ENCODE results near the gene ZFYVE28. TPM values are rescaled to one million over a fixed set of nuclear protein-coding genes. Genes with fewer than 3 reads are reported as not detected.

The ZFYVE28 gene
- total RNA-seq, 1 experiment from 2014 or later = 12.9 TPM

DNA sequence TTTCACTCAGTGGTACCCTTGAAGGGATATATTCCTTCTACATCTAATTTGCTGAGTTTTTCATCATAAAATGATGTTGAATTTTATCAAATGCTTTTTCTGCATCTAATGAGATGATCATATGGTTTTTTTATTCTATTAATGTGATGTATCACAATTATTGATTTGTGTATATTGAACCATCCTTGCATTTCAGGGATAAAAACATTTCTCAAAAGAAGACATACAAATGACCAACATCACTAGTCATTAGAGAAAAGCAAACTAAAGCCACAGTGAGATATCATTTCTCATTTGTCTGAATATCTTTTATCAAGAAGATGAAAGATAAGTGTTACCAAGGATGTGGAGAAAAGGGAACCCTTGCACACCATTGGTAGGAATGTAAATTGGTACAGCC is 90.9 kb downstream of the ZFYVE28 start:
- no peak overlapping the region for H2AFZ ChIP-seq
- no peak overlapping the region for H3K27ac ChIP-seq
- H3K27me3 ChIP-seq (ENCODE audit: insufficient read depth, low read depth) = no peaks in the 10 kb centered on the region
- intact Hi-C loops (cut with micrococcal nuclease; ENCODE audit: unreplicated experiment) = no loop called here
- H3K4me3 ChIP-seq = no peak overlapping the region
- ChIA-PET POLR2A (ENCODE audit: unreplicated experiment) (no interaction called here), CTCF (no interaction called here)
- peaks cover 11% of the 10 kb centered on the region for H3K4me1 ChIP-seq (replicated peaks; ENCODE audit: insufficient read depth)
- no peaks in the 10 kb centered on the region for H3K36me3 ChIP-seq (ENCODE audit: low read depth)
- H3K9me2 ChIP-seq (ENCODE audit: insufficient read depth) = no peaks in the 10 kb centered on the region
- no peaks in the 10 kb centered on the region; the same call in 1 of the 2 replicates for H3F3A ChIP-seq (ENCODE audit: insufficient read depth, low read depth)
- no peaks in the 10 kb centered on the region for H4K20me1 ChIP-seq (ENCODE audit: insufficient read depth)
- no peaks in the 10 kb centered on the region for H3K79me2 ChIP-seq (ENCODE audit: low read depth)
- DNase-seq = no peak
- BruUV-seq (replicated peaks) = no TSS peak
- TF ChIP-seq, protein P1, sequence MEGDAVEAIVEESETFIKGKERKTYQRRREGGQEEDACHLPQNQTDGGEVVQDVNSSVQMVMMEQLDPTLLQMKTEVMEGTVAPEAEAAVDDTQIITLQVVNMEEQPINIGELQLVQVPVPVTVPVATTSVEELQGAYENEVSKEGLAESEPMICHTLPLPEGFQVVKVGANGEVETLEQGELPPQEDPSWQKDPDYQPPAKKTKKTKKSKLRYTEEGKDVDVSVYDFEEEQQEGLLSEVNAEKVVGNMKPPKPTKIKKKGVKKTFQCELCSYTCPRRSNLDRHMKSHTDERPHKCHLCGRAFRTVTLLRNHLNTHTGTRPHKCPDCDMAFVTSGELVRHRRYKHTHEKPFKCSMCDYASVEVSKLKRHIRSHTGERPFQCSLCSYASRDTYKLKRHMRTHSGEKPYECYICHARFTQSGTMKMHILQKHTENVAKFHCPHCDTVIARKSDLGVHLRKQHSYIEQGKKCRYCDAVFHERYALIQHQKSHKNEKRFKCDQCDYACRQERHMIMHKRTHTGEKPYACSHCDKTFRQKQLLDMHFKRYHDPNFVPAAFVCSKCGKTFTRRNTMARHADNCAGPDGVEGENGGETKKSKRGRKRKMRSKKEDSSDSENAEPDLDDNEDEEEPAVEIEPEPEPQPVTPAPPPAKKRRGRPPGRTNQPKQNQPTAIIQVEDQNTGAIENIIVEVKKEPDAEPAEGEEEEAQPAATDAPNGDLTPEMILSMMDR (conservative IDR thresholded peaks at IDR 0.05) = no peak
- no peak for TF ChIP-seq EZH2 (IDR thresholded peaks at IDR 0.05; ENCODE audit: low read depth)
- no peak overlapping the region for H3K4me2 ChIP-seq
- H3K9me3 ChIP-seq (ENCODE audit: insufficient read depth, low read depth) = peaks cover 4% of the 10 kb centered on the region; the same call in 1 of the 2 replicates

DNA sequence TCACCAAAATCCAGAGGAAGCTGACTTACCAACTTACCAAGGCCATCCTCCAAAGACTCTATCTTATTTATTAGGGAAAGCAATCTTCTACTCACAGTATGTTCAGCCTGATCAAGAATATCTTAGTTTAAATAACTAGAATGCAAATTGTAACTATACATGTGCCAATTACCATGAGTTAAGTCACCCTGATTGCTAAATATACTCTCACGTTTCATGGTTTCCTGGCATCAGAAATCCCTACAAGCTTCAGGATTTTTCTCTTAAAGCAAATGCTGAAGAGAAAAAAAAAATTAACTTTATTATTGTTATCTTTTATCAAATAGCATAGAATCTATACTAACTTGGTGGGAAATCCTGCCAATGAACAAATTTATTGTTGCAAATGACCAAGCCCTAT is 93.6 kb downstream of the ZFYVE28 start:
- intact Hi-C loops (cut with micrococcal nuclease; ENCODE audit: unreplicated experiment) = no loop called here
- CTCF ChIA-PET = no interaction called here
- no TSS peak for BruUV-seq (replicated peaks)
- Histone ChIP-seq H2AFZ (no peak overlapping the region), H4K20me1 (ENCODE audit: insufficient read depth) (no peaks in the 10 kb centered on the region), H3K4me1 (replicated peaks; ENCODE audit: insufficient read depth) (peaks cover 3% of the 10 kb centered on the region; the same call in 1 of the 2 replicates), H3K9me2 (ENCODE audit: insufficient read depth) (no peaks in the 10 kb centered on the region), H3K36me3 (ENCODE audit: low read depth) (no peaks in the 10 kb centered on the region), H3K4me2 (no peak overlapping the region), H3K79me2 (ENCODE audit: low read depth) (no peaks in the 10 kb centered on the region), H3K27ac (no peak overlapping the region), H3K27me3 (ENCODE audit: insufficient read depth, low read depth) (no peaks in the 10 kb centered on the region), H3F3A (ENCODE audit: insufficient read depth, low read depth) (no peaks in the 10 kb centered on the region; the same call in 1 of the 2 replicates), H3K9me3 (ENCODE audit: insufficient read depth, low read depth) (peaks cover 4% of the 10 kb centered on the region; the same call in 1 of the 2 replicates), H3K4me3 (no peak overlapping the region)
- POLR2A ChIA-PET (ENCODE audit: unreplicated experiment) = no interaction called here
- no peak for TF ChIP-seq EZH2 (IDR thresholded peaks at IDR 0.05; ENCODE audit: low read depth)
- TF ChIP-seq, protein P1 (conservative IDR thresholded peaks at IDR 0.05) = no peak
- DNase-seq = no peak

DNA sequence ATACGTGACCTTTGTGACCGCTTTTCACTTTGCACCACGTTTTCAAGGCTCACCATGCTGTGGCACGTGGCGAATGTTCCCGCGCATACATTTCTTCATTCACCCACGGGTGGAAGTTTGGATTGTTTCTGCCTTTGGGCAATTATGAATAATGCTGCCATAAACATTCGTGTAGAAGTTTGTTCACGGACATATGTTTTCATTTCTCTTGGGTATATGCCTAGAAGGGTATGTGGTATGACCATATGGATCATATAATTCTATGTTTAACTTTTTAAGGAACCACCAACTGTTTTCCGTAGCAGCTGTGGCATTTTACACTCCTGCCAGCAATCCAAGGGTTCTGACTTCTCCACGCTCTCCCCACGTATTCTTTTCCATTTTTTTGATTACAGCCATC is 95.6 kb downstream of the ZFYVE28 start:
- DNase-seq = no peak
- ChIA-PET CTCF (no interaction called here), POLR2A (ENCODE audit: unreplicated experiment) (no interaction called here)
- H3K9me3 ChIP-seq (ENCODE audit: insufficient read depth, low read depth) = peaks cover 4% of the 10 kb centered on the region; the same call in 1 of the 2 replicates
- H3K9me2 ChIP-seq (ENCODE audit: insufficient read depth) = no peaks in the 10 kb centered on the region
- no peaks in the 10 kb centered on the region for H3K36me3 ChIP-seq (ENCODE audit: low read depth)
- H3F3A ChIP-seq (ENCODE audit: insufficient read depth, low read depth) = no peaks in the 10 kb centered on the region
- no peaks in the 10 kb centered on the region for H3K4me1 ChIP-seq (replicated peaks; ENCODE audit: insufficient read depth)
- H3K27me3 ChIP-seq (ENCODE audit: insufficient read depth, low read depth) = no peaks in the 10 kb centered on the region
- no peaks in the 10 kb centered on the region for H4K20me1 ChIP-seq (ENCODE audit: insufficient read depth)
- H3K79me2 ChIP-seq (ENCODE audit: low read depth) = no peaks in the 10 kb centered on the region
- H3K4me2 ChIP-seq = no peak overlapping the region
- no peak overlapping the region for H3K4me3 ChIP-seq
- intact Hi-C loops (cut with micrococcal nuclease; ENCODE audit: unreplicated experiment) = no loop called here
- H2AFZ ChIP-seq = no peak overlapping the region
- no peak for TF ChIP-seq EZH2 (IDR thresholded peaks at IDR 0.05; ENCODE audit: low read depth)
- TF ChIP-seq, protein P1 (conservative IDR thresholded peaks at IDR 0.05) = no peak
- no TSS peak for BruUV-seq (replicated peaks)
- no peak overlapping the region for H3K27ac ChIP-seq
